Activated T-cell treated with anti-CD3 and anti-CD28 coated beads for 48 hours (primary cell): ENCODE results near the gene AP4B1.
"Not testable (repeated sequence)": the region's sequence is repeated elsewhere in the genome, so short reads cannot be mapped to it uniquely, and the experiment has no call there.

Experiments used
- DNase-seq: peaks from one replicate; pipeline ENCODE4 v3.0.0-alpha.2; 2020; ENCODE audit warnings: low read depth

The AP4B1 gene

GRCh38 chr1:113857776-113858175, 46.8 kb downstream of the AP4B1 start:
- DNase-seq = no peak

- DNase-seq = no peak
These were observed 48.2 kb downstream of the AP4B1 start for GRCh38 chr1:113856401-113856790.

- no peak for DNase-seq
These were observed 48.8 kb downstream of the AP4B1 start for GRCh38 chr1:113855630-113856400.

- no peak for DNase-seq
These were observed 50.4 kb downstream of the AP4B1 start for GRCh38 chr1:113854234-113854633.

- DNase-seq = not testable (repeated sequence)
These were observed 51.9 kb downstream of the AP4B1 start for GRCh38 chr1:113852694-113853093.

GRCh38 chr1:113850127-113850796, 54.3 kb downstream of the AP4B1 start:
- DNase-seq = no peak

GRCh38 chr1:113849072-113849471, 55.5 kb downstream of the AP4B1 start:
- no peak for DNase-seq

GRCh38 chr1:113846391-113847035, 58.1 kb downstream of the AP4B1 start:
- no peak for DNase-seq
